Measurements from ENCODE around the gene S1PR5.

Gene S1PR5

GRCh38 chr19:10517361-10517759 is at the start of gene S1PR5:
TSS of gene S1PR5 (minus strand) at chr19:10517447. CDS start at chr19:10515011, 2,436 bp downstream.
- peaks cover 13% of the 10 kb centered on the region for H3K36me3 ChIP-seq
- no peak for TF ChIP-seq Cebpa-rat (IDR thresholded peaks at IDR 0.05)
- H3K9me3 ChIP-seq: no peaks in the 10 kb centered on the region
- H3K4me2 ChIP-seq: peak within 1 kb of the TSS; percentile 100
- no peaks in the 10 kb centered on the region for H3K27me3 ChIP-seq
- H3K27ac ChIP-seq: peak within 1 kb of the TSS; percentile 68
- H3K9ac ChIP-seq: peak within 1 kb of the TSS; percentile 81
- H4K20me1 ChIP-seq: no peaks in the 10 kb centered on the region
- H3K4me1 ChIP-seq: peaks cover 73% of the 10 kb centered on the region
- peak within 1 kb of the TSS; percentile 73 for H3K4me3 ChIP-seq

- Histone ChIP-seq H3K4me3 (peak overlapping the region; percentile 91), H3K36me3 (peaks cover 35% of the 10 kb centered on the region), H3K9ac (peak overlapping the region; percentile 94), H3K27me3 (no peaks in the 10 kb centered on the region), H3K4me1 (peaks cover 69% of the 10 kb centered on the region), H3K9me3 (no peaks in the 10 kb centered on the region), H3K4me2 (peak overlapping the region; percentile 99), H4K20me1 (0 out of 2 replicates have a peak, but pooled peaks cover 4% of the 10 kb centered on the region), H3K27ac (peak overlapping the region; percentile 97)
- TF ChIP-seq Cebpa-rat (IDR thresholded peaks at IDR 0.05): no peak
These were observed 49.6 kb upstream of the S1PR5 start for GRCh38 chr19:10566658-10567410.

GRCh38 chr19:10566408-10566657 is 49.1 kb upstream of the S1PR5 start:
- TF ChIP-seq Cebpa-rat (IDR thresholded peaks at IDR 0.05): no peak

DNA sequence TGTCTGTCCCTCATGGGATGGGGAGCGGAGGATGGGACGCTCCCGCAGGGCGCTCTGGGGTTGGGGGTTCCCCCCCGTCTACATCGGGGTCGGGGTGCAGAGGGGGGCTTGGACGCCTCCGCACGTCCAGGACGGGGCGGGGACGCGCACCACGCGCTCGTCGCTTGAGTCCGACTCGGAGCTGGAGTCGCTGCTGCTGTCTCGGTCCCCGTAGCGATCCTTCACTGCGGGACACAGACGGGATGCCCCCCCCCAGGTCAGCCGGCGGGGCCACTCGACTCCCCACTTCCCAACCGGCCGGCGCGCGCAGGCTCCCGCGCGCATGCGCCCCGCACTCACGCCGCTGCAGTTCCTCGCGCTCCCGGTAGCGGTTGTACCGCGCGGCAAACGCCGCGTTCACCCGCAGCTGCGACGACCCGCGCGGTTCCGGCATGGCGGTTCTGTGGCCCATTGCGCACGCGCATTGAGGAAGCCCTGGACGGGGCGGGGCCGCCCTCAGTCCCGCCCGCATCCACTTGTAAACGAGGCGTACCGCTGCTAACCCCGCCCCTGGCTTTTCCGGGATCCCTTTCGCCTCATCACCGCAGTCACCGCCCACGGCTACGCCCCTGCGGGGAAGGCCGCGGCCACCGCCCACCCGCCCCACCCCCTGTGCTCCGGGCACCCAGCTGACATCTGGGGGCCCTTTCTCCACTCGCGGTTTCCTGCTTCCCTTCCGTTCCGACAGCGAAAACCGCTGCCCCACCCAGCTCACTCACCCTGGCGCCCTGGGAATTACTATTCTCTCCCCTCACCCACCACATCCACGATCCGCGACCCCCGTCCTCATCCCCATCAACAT is 48.5 kb upstream of the S1PR5 start, which contains the start of gene KRI1:
KRI1 (minus strand) TSS at position 444 of the 841 bp plus-strand sequence; CDS start at position 433, 11 bp downstream.
- Histone ChIP-seq H3K27me3 (no peaks in the 10 kb centered on the region), H3K9ac (peak within 1 kb of the TSS; percentile 100), H3K4me2 (peak within 1 kb of the TSS; percentile 99), H3K36me3 (peaks cover 45% of the 10 kb centered on the region), H3K4me1 (peaks cover 64% of the 10 kb centered on the region), H3K27ac (peak within 1 kb of the TSS; percentile 100), H3K4me3 (peak within 1 kb of the TSS; percentile 93), H4K20me1 (0 out of 2 replicates have a peak, but pooled peaks cover 4% of the 10 kb centered on the region), H3K9me3 (no peaks in the 10 kb centered on the region)
- TF ChIP-seq Cebpa-rat (IDR thresholded peaks at IDR 0.05): no peak

More at GRCh38 chr19:10566408-10566657, 49.1 kb upstream of the S1PR5 start:
- Histone ChIP-seq H4K20me1 (0 out of 2 replicates have a peak, but pooled peaks cover 4% of the 10 kb centered on the region), H3K9ac (peak overlapping the region; percentile 94), H3K9me3 (no peaks in the 10 kb centered on the region), H3K27me3 (no peaks in the 10 kb centered on the region), H3K36me3 (peaks cover 40% of the 10 kb centered on the region), H3K4me1 (peaks cover 65% of the 10 kb centered on the region), H3K4me3 (peak overlapping the region; percentile 91), H3K27ac (peak overlapping the region; percentile 97), H3K4me2 (peak overlapping the region; percentile 99)

DNA sequence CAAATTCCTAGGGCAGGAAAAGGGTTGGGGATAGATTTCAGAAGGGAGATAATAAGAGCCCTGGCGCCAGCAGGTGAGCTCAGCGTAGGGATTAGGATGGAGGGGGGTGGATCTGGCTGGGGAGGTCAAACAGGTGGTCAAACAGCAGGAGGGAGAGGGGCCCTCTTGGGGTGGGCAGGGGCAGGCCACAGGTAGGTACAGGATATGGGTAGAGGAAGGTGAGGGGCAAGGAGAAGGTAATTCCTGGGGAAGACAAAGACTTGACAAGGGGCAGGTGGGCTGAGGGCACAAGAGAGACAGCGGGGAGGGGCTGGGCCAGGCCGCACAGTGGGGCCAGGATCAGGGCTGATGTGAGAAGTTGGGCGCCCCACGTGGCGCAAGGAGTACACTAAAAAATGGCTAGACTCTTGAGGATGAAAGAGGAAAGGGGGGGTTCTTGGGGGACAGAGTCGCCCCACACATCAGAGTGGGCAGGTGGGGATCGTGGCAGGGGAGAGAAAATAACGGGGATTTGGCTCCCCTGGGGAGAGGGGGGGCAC is 47.9 kb upstream of the S1PR5 start:
- Histone ChIP-seq H3K36me3 (peaks cover 52% of the 10 kb centered on the region), H3K4me3 (peak overlapping the region; percentile 93), H3K27me3 (no peaks in the 10 kb centered on the region), H4K20me1 (0 out of 2 replicates have a peak, but pooled peaks cover 4% of the 10 kb centered on the region), H3K9ac (peak overlapping the region; percentile 100), H3K4me1 (peaks cover 62% of the 10 kb centered on the region), H3K9me3 (no peaks in the 10 kb centered on the region), H3K27ac (peak overlapping the region; percentile 100), H3K4me2 (peak overlapping the region; percentile 98)
- TF ChIP-seq Cebpa-rat (IDR thresholded peaks at IDR 0.05): no peak

- Histone ChIP-seq H3K4me2 (peak overlapping the region; percentile 22; the same call in 1 of the 2 replicates), H3K4me1 (peaks cover 58% of the 10 kb centered on the region), H3K27ac (peak overlapping the region; percentile 56), H4K20me1 (0 out of 2 replicates have a peak, but pooled peaks cover 4% of the 10 kb centered on the region), H3K4me3 (no peak overlapping the region), H3K9ac (peak overlapping the region; percentile 45; the same call in 1 of the 2 replicates), H3K27me3 (no peaks in the 10 kb centered on the region), H3K9me3 (no peaks in the 10 kb centered on the region), H3K36me3 (peaks cover 77% of the 10 kb centered on the region)
- no peak for TF ChIP-seq Cebpa-rat (IDR thresholded peaks at IDR 0.05)
These were observed 45.4 kb upstream of the S1PR5 start for GRCh38 chr19:10562609-10563008.

DNA sequence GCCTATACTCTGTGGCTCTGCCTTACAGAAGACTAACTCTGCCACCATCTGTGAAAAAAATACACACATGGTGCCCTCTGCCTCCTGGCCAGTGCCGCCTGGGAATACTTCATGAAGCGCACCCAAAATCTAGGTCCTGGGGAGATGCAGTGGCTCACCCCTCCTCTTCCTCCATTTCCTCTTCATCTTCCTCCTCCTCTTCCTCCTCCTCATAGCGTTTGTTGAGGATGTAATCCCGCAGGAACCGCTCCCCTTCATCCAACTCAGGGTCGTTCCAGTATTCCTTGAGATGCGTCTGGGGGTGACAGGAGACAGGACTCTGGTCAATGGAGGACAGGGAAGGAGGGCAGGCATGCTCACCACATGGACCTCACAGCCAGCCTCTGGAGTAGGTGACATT is 42.9 kb upstream of the S1PR5 start:
- TF ChIP-seq Cebpa-rat (IDR thresholded peaks at IDR 0.05): no peak
- Histone ChIP-seq H3K4me3 (no peak overlapping the region), H3K4me1 (peaks cover 69% of the 10 kb centered on the region), H3K9me3 (no peaks in the 10 kb centered on the region), H3K36me3 (peaks cover 94% of the 10 kb centered on the region), H3K9ac (no peak overlapping the region), H3K27ac (no peak overlapping the region), H3K27me3 (no peaks in the 10 kb centered on the region), H3K4me2 (no peak overlapping the region), H4K20me1 (0 out of 2 replicates have a peak, but pooled peaks cover 4% of the 10 kb centered on the region)

GRCh38 chr19:10557603-10558197 is 40.5 kb upstream of the S1PR5 start:
- H4K20me1 ChIP-seq: 0 out of 2 replicates have a peak, but pooled peaks cover 2% of the 10 kb centered on the region
- peaks cover 67% of the 10 kb centered on the region for H3K4me1 ChIP-seq
- H3K27ac ChIP-seq: peak overlapping the region; percentile 65
- H3K9me3 ChIP-seq: no peaks in the 10 kb centered on the region
- peak overlapping the region; percentile 41; the same call in 1 of the 2 replicates for H3K9ac ChIP-seq
- H3K4me2 ChIP-seq: 0 out of 2 replicates have a peak overlapping the region, but pooled peaks have one; percentile 9
- no peak for TF ChIP-seq Cebpa-rat (IDR thresholded peaks at IDR 0.05)
- H3K4me3 ChIP-seq: no peak overlapping the region
- H3K36me3 ChIP-seq: peaks cover 92% of the 10 kb centered on the region
- no peaks in the 10 kb centered on the region for H3K27me3 ChIP-seq

DNA sequence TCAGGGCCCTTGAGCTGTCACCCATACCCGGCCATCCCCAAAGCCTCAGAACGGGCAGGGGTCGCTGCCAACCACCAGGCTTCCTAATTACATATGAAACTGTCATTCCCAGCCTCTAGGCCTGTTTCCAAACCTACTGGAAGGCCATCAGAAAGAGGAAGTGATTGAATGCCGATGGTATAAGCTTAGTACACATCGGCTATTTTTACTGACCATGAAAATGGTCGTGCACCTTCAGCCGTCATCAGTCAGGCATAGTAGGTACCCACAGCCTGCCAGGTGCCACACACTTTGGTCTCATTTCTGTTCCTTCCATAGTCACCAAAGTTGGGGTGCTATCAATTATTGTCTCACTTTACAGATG is 38.3 kb upstream of the S1PR5 start:
- Histone ChIP-seq H3K4me2 (peak overlapping the region; percentile 86), H3K27ac (peak overlapping the region; percentile 99), H3K4me1 (peaks cover 74% of the 10 kb centered on the region), H3K27me3 (no peaks in the 10 kb centered on the region), H4K20me1 (no peaks in the 10 kb centered on the region), H3K36me3 (peaks cover 92% of the 10 kb centered on the region), H3K9ac (peak overlapping the region; percentile 85; the same call in 1 of the 2 replicates), H3K9me3 (no peaks in the 10 kb centered on the region), H3K4me3 (0 out of 2 replicates have a peak overlapping the region, but pooled peaks have one; percentile 16)
- TF ChIP-seq Cebpa-rat (IDR thresholded peaks at IDR 0.05): no peak
